ENCODE measurements around the gene SNPH. TPM values are rescaled to one million over a fixed set of nuclear protein-coding genes. Genes with fewer than 3 reads are reported as not detected.
A peak's percentile ranks its signal among the peaks of the same experiment; 100 is the strongest.

SNPH gene
- total and polyA plus RNA-seq, 9 donors, result 1.5 to 6.8 (median 3.4) TPM

DNA sequence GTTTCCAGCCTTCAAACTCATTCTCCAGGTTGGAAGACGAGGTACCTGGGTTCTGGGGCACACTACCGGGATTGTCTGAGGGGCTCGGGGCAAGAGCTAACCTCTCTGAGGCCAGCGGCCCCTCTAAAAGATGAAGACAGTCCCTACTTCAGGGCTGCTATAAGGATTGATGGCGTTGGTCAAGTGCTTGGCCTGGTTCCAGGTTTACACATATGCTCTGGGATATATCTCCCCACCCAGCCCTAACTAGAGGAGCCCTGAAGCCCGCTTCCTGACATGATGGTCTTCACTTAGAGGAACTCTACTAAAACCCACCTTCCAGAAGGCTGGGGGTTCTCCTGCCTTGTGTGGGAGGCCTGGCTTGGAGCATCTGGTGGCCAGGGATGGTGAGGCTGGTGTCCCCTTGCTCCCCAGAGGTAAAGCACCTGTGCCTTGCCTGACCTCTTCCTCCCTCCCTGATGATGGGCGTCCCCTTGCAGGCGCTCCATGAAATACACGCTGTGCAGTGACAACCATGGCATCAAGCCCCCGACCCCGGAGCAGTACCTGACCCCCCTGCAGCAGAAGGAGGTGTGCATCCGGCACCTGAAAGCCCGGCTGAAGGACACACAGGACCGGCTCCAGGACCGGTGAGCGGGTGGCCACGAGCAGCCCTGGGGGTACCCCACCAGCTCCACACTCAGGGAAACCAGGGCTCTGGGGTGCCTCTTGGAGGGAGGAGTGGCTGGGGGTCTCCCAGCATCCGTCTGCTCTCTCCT lies 34.2 kb downstream of the SNPH start:
- H3K9me3 ChIP-seq, result no peaks in the 10 kb centered on the region
- TF ChIP-seq, protein P1, sequence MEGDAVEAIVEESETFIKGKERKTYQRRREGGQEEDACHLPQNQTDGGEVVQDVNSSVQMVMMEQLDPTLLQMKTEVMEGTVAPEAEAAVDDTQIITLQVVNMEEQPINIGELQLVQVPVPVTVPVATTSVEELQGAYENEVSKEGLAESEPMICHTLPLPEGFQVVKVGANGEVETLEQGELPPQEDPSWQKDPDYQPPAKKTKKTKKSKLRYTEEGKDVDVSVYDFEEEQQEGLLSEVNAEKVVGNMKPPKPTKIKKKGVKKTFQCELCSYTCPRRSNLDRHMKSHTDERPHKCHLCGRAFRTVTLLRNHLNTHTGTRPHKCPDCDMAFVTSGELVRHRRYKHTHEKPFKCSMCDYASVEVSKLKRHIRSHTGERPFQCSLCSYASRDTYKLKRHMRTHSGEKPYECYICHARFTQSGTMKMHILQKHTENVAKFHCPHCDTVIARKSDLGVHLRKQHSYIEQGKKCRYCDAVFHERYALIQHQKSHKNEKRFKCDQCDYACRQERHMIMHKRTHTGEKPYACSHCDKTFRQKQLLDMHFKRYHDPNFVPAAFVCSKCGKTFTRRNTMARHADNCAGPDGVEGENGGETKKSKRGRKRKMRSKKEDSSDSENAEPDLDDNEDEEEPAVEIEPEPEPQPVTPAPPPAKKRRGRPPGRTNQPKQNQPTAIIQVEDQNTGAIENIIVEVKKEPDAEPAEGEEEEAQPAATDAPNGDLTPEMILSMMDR (IDR thresholded peaks at IDR 0.05), result no peak
- TF ChIP-seq EP300 (IDR thresholded peaks at IDR 0.05), result no peak
- TF ChIP-seq POLR2A (IDR thresholded peaks at IDR 0.05), result no peak
- H3K4me3 ChIP-seq, result no peak overlapping the region
- H3K36me3 ChIP-seq, result no peaks in the 10 kb centered on the region
- no peak overlapping the region for H3K27ac ChIP-seq
- WGBS, 3 donors, result 87 to 96% (median 91%) methylated on average over 17 to 18 of the region's 18 CpGs
- no peak for DNase-seq
- intact Hi-C loops (cut with DNase I), result no loop called here
- no peaks in the 10 kb centered on the region for H3K4me1 ChIP-seq (ENCODE audit: insufficient read depth)
- H3K27me3 ChIP-seq, result no peaks in the 10 kb centered on the region

DNA sequence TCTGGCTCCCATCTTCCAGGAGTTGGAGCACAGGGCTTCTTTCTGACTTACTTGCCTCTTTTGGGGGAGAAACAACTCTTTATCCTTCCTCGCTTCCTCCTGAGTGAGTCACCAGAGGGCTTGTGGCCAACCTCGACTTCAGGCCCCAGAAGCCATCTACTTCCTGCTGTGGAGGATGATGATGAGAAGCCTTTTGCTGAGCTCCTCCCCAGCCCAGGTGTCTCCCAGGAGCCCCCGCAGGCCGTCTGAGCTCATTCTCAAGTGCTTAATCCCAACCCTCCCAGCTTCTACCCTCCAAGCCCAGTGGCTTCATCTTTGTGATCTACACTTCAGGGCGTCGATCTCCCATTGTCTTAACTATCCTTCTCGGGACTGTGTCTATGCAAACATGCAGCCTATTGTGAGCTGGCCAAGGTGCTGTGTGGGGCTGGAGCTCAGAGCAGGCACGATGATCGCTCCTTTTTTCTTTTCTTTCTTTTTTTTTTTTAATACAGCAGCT lies 35.0 kb downstream of the SNPH start:
- Histone ChIP-seq H3K9me3 (no peaks in the 10 kb centered on the region), H3K27ac (no peak overlapping the region), H3K36me3 (no peaks in the 10 kb centered on the region), H3K27me3 (no peaks in the 10 kb centered on the region), H3K4me3 (no peak overlapping the region), H3K4me1 (ENCODE audit: insufficient read depth) (no peaks in the 10 kb centered on the region)
- TF ChIP-seq POLR2A (IDR thresholded peaks at IDR 0.05), result no peak
- TF ChIP-seq EP300 (IDR thresholded peaks at IDR 0.05), result no peak
- TF ChIP-seq, protein P1 (IDR thresholded peaks at IDR 0.05), result no peak
- intact Hi-C loops (cut with DNase I), result no loop called here
- WGBS, 3 donors, result 67 to 72% (median 68%) methylated on average over 9 of the region's 9 CpGs
- DNase-seq, result no peak

DNA sequence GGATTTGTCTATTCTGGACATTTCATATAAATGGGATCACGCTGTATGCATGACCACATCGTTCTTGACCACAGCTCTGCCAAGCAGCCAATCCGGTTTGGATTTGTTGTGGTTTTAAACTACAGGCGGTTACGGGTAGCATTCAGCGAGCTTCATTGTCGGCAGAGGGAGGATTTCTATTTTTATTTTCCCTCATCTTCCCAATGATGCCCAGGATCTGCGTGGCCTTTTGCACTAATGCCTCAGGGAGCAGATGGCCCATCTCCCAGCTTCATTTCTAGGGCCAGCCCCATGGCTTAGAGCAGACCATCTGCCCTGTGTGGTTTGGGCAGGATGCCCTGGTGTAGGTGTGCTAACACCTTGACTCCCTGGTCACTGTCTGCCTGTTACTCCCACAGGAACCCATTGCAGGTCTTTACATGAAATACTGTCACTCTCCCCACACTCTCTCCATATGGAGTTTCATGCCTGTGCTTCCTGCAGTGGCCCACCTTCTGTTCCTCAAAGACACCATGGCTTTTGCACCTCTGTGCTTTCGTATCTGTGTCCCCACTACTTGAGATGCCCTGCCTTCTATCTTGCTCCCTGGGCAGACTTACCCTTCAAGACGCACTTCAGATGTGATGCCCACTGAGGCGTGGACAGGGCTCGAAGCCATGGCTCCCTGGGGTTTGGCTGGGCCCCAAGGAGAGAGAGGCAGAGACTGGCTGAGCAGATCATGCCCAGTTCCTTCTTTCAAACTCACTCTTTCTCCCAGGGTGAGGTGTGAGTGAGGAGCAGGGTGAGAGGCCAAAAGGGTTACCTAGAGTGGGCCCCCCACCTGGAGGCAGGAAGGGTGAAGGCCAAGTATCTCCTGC lies 36.8 kb downstream of the SNPH start:
- no peak for DNase-seq
- Histone ChIP-seq H3K9me3 (no peaks in the 10 kb centered on the region), H3K27ac (no peak overlapping the region), H3K36me3 (no peaks in the 10 kb centered on the region), H3K4me3 (no peak overlapping the region), H3K27me3 (no peaks in the 10 kb centered on the region), H3K4me1 (ENCODE audit: insufficient read depth) (no peaks in the 10 kb centered on the region)
- intact Hi-C loops (cut with DNase I), result no loop called here
- 83 to 90% (median 87%) methylated on average over 12 of the region's 12 CpGs for WGBS, 3 donors
- TF ChIP-seq EP300 (IDR thresholded peaks at IDR 0.05), result no peak
- TF ChIP-seq, protein P1 (IDR thresholded peaks at IDR 0.05), result no peak
- TF ChIP-seq POLR2A (IDR thresholded peaks at IDR 0.05), result no peak

DNA sequence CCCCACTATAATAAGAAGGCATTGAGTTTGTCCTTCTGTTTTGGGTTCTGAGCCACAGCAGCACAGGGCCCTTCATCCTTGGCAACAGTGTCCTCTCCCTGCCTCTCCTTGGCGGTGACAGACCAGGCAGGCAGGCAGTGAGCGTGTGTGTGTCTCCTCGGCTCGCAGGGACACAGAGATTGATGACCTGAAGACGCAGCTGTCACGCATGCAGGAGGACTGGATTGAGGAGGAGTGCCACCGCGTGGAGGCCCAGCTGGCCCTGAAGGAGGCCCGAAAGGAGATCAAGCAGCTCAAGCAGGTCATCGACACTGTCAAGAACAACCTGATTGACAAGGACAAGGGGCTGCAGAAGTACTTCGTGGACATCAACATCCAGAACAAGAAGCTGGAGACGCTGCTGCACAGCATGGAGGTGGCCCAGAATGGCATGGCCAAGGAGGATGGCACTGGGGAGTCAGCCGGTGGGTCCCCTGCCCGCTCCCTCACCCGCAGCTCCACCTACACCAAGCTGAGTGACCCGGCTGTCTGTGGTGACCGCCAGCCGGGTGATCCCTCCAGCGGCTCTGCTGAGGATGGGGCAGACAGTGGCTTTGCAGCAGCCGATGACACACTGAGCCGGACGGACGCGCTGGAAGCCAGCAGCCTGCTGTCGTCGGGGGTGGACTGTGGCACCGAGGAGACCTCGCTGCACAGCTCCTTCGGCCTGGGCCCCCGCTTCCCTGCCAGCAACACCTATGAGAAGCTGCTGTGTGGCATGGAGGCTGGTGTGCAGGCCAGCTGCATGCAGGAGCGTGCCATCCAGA lies 38.8 kb downstream of the SNPH start:
- Histone ChIP-seq H3K36me3 (no peaks in the 10 kb centered on the region), H3K4me1 (ENCODE audit: insufficient read depth) (no peaks in the 10 kb centered on the region), H3K27me3 (no peaks in the 10 kb centered on the region), H3K27ac (no peak overlapping the region), H3K4me3 (no peak overlapping the region), H3K9me3 (no peaks in the 10 kb centered on the region)
- TF ChIP-seq EP300 (IDR thresholded peaks at IDR 0.05), result no peak
- WGBS, 3 donors, result 79 to 80% (median 79%) methylated on average over 30 to 31 of the region's 31 CpGs
- DNase-seq, result peak in 1 of 5 donors; percentile 26
- intact Hi-C loops (cut with DNase I), result no loop called here
